Esophagus squamous epithelium (tissue), 4 donors: Measurements from ENCODE around the gene BUD13.

Source experiments
- POLR2A ChIP-seq, 4 donors: fragments of 450-650 bp; IDR thresholded peaks; one replicate each; pipeline ENCODE4 v1.6.1; 2017; ENCODE audit warnings: antibody characterized with exemption in 4 of 4, mild to moderate bottlenecking in 4 of 4, moderate library complexity in 3 of 4
- TF ChIP-seq, protein P1 (sequence below), 6 experiments: fragments of 450-650 bp in 4 of 6; fragments of 200-600 bp in 2 of 6; sonication (generic) in 2 of 6; IDR thresholded peaks; one replicate each; pipeline ENCODE4 v1.5.1; 2016 to 2019; ENCODE audit warnings: antibody characterized with exemption in 6 of 6, mild to moderate bottlenecking in 4 of 6, moderate library complexity in 4 of 6

- TF ChIP-seq, protein P1, sequence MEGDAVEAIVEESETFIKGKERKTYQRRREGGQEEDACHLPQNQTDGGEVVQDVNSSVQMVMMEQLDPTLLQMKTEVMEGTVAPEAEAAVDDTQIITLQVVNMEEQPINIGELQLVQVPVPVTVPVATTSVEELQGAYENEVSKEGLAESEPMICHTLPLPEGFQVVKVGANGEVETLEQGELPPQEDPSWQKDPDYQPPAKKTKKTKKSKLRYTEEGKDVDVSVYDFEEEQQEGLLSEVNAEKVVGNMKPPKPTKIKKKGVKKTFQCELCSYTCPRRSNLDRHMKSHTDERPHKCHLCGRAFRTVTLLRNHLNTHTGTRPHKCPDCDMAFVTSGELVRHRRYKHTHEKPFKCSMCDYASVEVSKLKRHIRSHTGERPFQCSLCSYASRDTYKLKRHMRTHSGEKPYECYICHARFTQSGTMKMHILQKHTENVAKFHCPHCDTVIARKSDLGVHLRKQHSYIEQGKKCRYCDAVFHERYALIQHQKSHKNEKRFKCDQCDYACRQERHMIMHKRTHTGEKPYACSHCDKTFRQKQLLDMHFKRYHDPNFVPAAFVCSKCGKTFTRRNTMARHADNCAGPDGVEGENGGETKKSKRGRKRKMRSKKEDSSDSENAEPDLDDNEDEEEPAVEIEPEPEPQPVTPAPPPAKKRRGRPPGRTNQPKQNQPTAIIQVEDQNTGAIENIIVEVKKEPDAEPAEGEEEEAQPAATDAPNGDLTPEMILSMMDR (IDR thresholded peaks at IDR 0.05), result no peak
- TF ChIP-seq POLR2A (IDR thresholded peaks at IDR 0.05), result no peak
These were observed 36.0 kb downstream of the BUD13 start for GRCh38 chr11:116736763-116737162.
